Chondrocyte (in vitro differentiated cells): Measurements from ENCODE around the gene LIN7C. TPM values are rescaled to one million over a fixed set of nuclear protein-coding genes. Genes with fewer than 3 reads are reported as not detected.

ENCODE experiments used
- DNase-seq: peaks from one replicate; pipeline ENCODE4 v3.0.0; 2021; ENCODE audit warnings: mixed read lengths, low spot score
- H3K27ac Mint-ChIP-seq: one replicate; pipeline ENCODE4 v1.8.0; 2021; ENCODE audit warnings: mild to moderate bottlenecking, moderate library complexity, mixed read lengths; ENCODE audit not compliant: unreplicated experiment
- H3K27me3 Mint-ChIP-seq: 2 replicates; pipeline ENCODE4 v1.8.0; 2021; ENCODE audit warnings: low read depth, mixed read lengths
- H3K36me3 Mint-ChIP-seq: 2 replicates; pipeline ENCODE4 v1.8.0; 2021; ENCODE audit warnings: low read depth, mixed read lengths
- H3K4me1 Mint-ChIP-seq: 2 replicates; pipeline ENCODE4 v1.8.0; 2021; ENCODE audit warnings: low read depth, mild to moderate bottlenecking, mixed read lengths
- H3K4me3 Mint-ChIP-seq: one replicate; pipeline ENCODE4 v1.8.0; 2021; ENCODE audit warnings: mild to moderate bottlenecking, moderate library complexity, mixed read lengths; ENCODE audit not compliant: unreplicated experiment
- H3K9me3 Mint-ChIP-seq: 2 replicates; pipeline ENCODE4 v1.8.0; 2021; ENCODE audit warnings: low read depth, mixed read lengths
- CTCF ChIP-seq: fragments of 200-600 bp; sonication (generic); IDR thresholded peaks from 2 replicates; pipeline ENCODE4 v1.5.0; 2021; ENCODE audit warnings: antibody characterized with exemption, mild to moderate bottlenecking, moderate library complexity
- total RNA-seq: library from RNA; stranded (reverse); gene quantifications from 3 replicates; pipeline ENCODE4 v1.2.1, GENCODE V29; 2021

Gene LIN7C
- total RNA-seq, 1 donor from 2014 or later, result 20.4 TPM

GRCh38 chr11:27456795-27457329 lies 49.7 kb downstream of the LIN7C start:
- no peak overlapping the region for H3K4me3 Mint-ChIP-seq

GRCh38 chr11:27456140-27456794 lies 50.3 kb downstream of the LIN7C start:
- DNase-seq, result no peak
- H3K4me3 Mint-ChIP-seq, result peak overlapping the region; percentile 33

More at GRCh38 chr11:27456795-27457329, 49.7 kb downstream of the LIN7C start:
- H3K27me3 Mint-ChIP-seq, result no peaks in the 10 kb centered on the region
- peak overlapping the region; percentile 84 for H3K27ac Mint-ChIP-seq
- no peaks in the 10 kb centered on the region for H3K36me3 Mint-ChIP-seq
- H3K4me1 Mint-ChIP-seq, result peaks cover 82% of the 10 kb centered on the region
- no peak for TF ChIP-seq CTCF
- no peak for DNase-seq
- H3K9me3 Mint-ChIP-seq, result no peaks in the 10 kb centered on the region

GRCh38 chr11:27455667-27456066 lies 50.9 kb downstream of the LIN7C start:
- peak overlapping the region; percentile 84 for H3K27ac Mint-ChIP-seq
- no peaks in the 10 kb centered on the region for H3K27me3 Mint-ChIP-seq
- H3K36me3 Mint-ChIP-seq, result no peaks in the 10 kb centered on the region
- DNase-seq, result no peak
- no peak overlapping the region for H3K4me3 Mint-ChIP-seq
- H3K9me3 Mint-ChIP-seq, result no peaks in the 10 kb centered on the region
- peaks cover 84% of the 10 kb centered on the region for H3K4me1 Mint-ChIP-seq
- no peak for TF ChIP-seq CTCF

More at GRCh38 chr11:27456140-27456794, 50.3 kb downstream of the LIN7C start:
- peak overlapping the region; percentile 84 for H3K27ac Mint-ChIP-seq
- no peaks in the 10 kb centered on the region for H3K27me3 Mint-ChIP-seq
- H3K36me3 Mint-ChIP-seq, result no peaks in the 10 kb centered on the region
- no peak for TF ChIP-seq CTCF
- no peaks in the 10 kb centered on the region for H3K9me3 Mint-ChIP-seq
- H3K4me1 Mint-ChIP-seq, result peaks cover 83% of the 10 kb centered on the region

GRCh38 chr11:27453701-27454100 lies 52.9 kb downstream of the LIN7C start:
- no peaks in the 10 kb centered on the region for H3K27me3 Mint-ChIP-seq
- peaks cover 71% of the 10 kb centered on the region for H3K4me1 Mint-ChIP-seq
- DNase-seq, result no peak
- no peak overlapping the region for H3K4me3 Mint-ChIP-seq
- H3K9me3 Mint-ChIP-seq, result no peaks in the 10 kb centered on the region
- H3K36me3 Mint-ChIP-seq, result no peaks in the 10 kb centered on the region
- TF ChIP-seq CTCF, result no peak
- H3K27ac Mint-ChIP-seq, result no peak overlapping the region

GRCh38 chr11:27452147-27452546 lies 54.4 kb downstream of the LIN7C start:
- Mint-ChIP-seq H3K4me3 (no peak overlapping the region), H3K27me3 (no peaks in the 10 kb centered on the region), H3K4me1 (peaks cover 56% of the 10 kb centered on the region), H3K9me3 (no peaks in the 10 kb centered on the region), H3K36me3 (no peaks in the 10 kb centered on the region), H3K27ac (no peak overlapping the region)
- DNase-seq, result no peak
- no peak for TF ChIP-seq CTCF
